Upper lobe of left lung (tissue), 6 donors: ENCODE results near the gene MED29. TPM values are rescaled to one million over a fixed set of nuclear protein-coding genes. Genes with fewer than 3 reads are reported as not detected.

Experiments
- ATAC-seq, 2 donors: fragments of 200-7000 bp; cut with Tn5 transposase; one replicate each; pipeline ENCODE4 v1.9.1; 2022; ENCODE audit warnings: mild to moderate bottlenecking in 2 of 2, moderate library complexity in 2 of 2; ENCODE audit not compliant: low FRiP score in 2 of 2
- DNase-seq, 2 donors: peaks; one replicate each; pipeline ENCODE4 v3.0.0-alpha.2; 2019 to 2020
- H3K27ac ChIP-seq, 4 donors: fragments of 200-600 bp; sonication (generic); one replicate each; pipeline ENCODE4 v1.5.1; 2016 to 2019
- H3K27me3 ChIP-seq, 4 donors: fragments of 200-600 bp; sonication (generic); one replicate each; pipeline ENCODE4 v1.5.1; 2017 to 2019
- H3K36me3 ChIP-seq, 4 donors: fragments of 200-600 bp; sonication (generic); one replicate each; pipeline ENCODE4 v1.5.1; 2016 to 2019
- H3K4me1 ChIP-seq, 4 donors: fragments of 200-600 bp; sonication (generic); one replicate each; pipeline ENCODE4 v1.5.1; 2018 to 2019
- H3K4me3 ChIP-seq, 4 donors: fragments of 200-600 bp; sonication (generic); one replicate each; pipeline ENCODE4 v1.5.1; 2017 to 2019; ENCODE audit warnings: mild to moderate bottlenecking in 2 of 4, moderate library complexity in 1 of 4
- H3K9me3 ChIP-seq, 4 donors: fragments of 200-600 bp; sonication (generic); one replicate each; pipeline ENCODE4 v1.5.1; 2018 to 2019
- EP300 ChIP-seq, 4 donors: sonication (generic); formaldehyde crosslinking; IDR thresholded peaks; one replicate each; pipeline ENCODE4 v1.5.1; 2017; ENCODE audit warnings: antibody characterized with exemption in 4 of 4, control low read depth in 2 of 4
- POLR2A ChIP-seq, 4 donors: fragments of 450-650 bp; IDR thresholded peaks; one replicate each; pipeline ENCODE4 v1.5.1; 2016 to 2017; ENCODE audit warnings: antibody characterized with exemption in 4 of 4, mild to moderate bottlenecking in 2 of 4
- POLR2AphosphoS5 ChIP-seq, 2 donors: sonication (generic); formaldehyde crosslinking; IDR thresholded peaks; one replicate each; pipeline ENCODE4 v1.5.1; 2017; ENCODE audit warnings: antibody characterized with exemption in 2 of 2
- WGBS, 2 donors: methylation state at CpG; one replicate each; pipeline ENCODE4 v1.1.5; 2017 to 2018; 5-methylcytosine and 5-hydroxymethylcytosine counted together
- total RNA-seq, 6 donors: library from RNA; depleted of rRNA in 4 of 6; stranded (reverse); fragments of >200 nt in 4 of 6; gene quantifications; one replicate each; pipeline versions ENCODE4 v1.1.0 to v1.2.1, GENCODE V29; 2016 to 2021
- TF ChIP-seq, protein P1 (sequence below), 6 experiments: fragments of 450-650 bp in 4 of 6; fragments of 200-600 bp in 2 of 6; sonication (generic) in 2 of 6; IDR thresholded peaks; one replicate each; pipeline ENCODE4 v1.5.1; 2016 to 2019; ENCODE audit warnings: antibody characterized with exemption in 6 of 6
- donor health status: DM: no; HTN: no; CAD: no; lungs with moderate emphysema.
- donor health status: DM: no; HTN: yes; CAD: no; lungs with severe emphysema.

Gene MED29
- total RNA-seq, 6 donors from 2014 or later, result 18.9 to 51.1 (median 33.7) TPM

DNA sequence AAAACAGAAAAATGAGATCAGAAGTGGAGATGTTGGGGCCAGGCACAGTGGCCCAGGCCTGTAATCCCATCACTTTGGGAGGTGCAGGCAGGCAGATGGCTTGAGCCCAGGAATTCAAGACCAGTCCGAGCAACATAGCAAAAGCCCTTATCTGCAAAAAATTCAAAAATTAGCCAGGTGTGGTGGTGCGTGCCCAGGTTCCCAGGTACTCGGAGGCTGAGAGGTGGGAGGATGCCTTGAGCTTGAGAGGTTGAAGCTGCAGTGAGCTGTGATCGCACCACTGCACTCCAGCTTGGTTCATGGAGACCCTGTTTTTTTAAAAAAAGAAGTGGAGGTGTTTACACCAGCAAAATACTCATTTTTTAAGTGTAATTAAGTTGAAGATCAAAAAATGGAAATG is 8.9 kb downstream of the MED29 start:
- 78 to 84% methylated on average over 4 of the region's 4 CpGs for WGBS, 2 donors
- Histone ChIP-seq H3K27ac (peak overlapping the region; percentile 94 to 100 (median 96)), H3K4me1 (peaks cover 51 to 74% (median 59%) of the 10 kb centered on the region in 4 donors), H3K9me3 (no peaks in the 10 kb centered on the region), H3K36me3 (peaks cover 0 to 24% (median 5%) of the 10 kb centered on the region in 4 donors), H3K4me3 (no peak overlapping the region), H3K27me3 (no peaks in the 10 kb centered on the region)
- ATAC-seq, result no peak
- TF ChIP-seq, protein P1, sequence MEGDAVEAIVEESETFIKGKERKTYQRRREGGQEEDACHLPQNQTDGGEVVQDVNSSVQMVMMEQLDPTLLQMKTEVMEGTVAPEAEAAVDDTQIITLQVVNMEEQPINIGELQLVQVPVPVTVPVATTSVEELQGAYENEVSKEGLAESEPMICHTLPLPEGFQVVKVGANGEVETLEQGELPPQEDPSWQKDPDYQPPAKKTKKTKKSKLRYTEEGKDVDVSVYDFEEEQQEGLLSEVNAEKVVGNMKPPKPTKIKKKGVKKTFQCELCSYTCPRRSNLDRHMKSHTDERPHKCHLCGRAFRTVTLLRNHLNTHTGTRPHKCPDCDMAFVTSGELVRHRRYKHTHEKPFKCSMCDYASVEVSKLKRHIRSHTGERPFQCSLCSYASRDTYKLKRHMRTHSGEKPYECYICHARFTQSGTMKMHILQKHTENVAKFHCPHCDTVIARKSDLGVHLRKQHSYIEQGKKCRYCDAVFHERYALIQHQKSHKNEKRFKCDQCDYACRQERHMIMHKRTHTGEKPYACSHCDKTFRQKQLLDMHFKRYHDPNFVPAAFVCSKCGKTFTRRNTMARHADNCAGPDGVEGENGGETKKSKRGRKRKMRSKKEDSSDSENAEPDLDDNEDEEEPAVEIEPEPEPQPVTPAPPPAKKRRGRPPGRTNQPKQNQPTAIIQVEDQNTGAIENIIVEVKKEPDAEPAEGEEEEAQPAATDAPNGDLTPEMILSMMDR (IDR thresholded peaks at IDR 0.05), result no peak
- no peak for TF ChIP-seq POLR2AphosphoS5 (IDR thresholded peaks at IDR 0.05)
- no peak for TF ChIP-seq EP300 (IDR thresholded peaks at IDR 0.05)
- no peak for TF ChIP-seq POLR2A (IDR thresholded peaks at IDR 0.05)
- DNase-seq, result no peak

DNA sequence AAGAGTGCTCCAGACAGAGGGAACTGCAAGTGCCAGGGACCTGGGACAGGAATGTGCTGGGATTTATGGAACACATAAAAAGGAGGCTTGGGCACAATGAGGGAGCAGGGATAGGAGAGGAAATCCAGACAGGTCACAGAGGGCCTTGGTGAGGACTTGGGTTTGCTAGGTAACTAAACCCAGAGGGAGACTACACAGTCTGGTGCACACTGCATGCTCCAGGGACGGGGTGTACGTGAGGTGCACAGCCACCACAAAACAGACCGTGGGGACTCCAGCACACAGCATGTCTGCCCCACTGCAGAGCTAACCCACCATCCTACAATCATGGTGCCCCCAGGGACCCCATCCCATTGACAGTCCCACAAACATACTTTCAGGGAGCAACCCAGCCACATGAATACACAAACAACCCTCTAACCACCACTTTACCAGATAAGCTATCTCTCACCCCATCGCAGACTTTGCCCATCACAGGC is 9.9 kb downstream of the MED29 start:
- DNase-seq, result no peak
- no peak for TF ChIP-seq POLR2AphosphoS5 (IDR thresholded peaks at IDR 0.05)
- TF ChIP-seq, protein P1 (IDR thresholded peaks at IDR 0.05), result no peak
- TF ChIP-seq EP300 (IDR thresholded peaks at IDR 0.05), result no peak
- no peak for TF ChIP-seq POLR2A (IDR thresholded peaks at IDR 0.05)
- 71% methylated on average over 4 of the region's 4 CpGs for WGBS, 2 donors
- ATAC-seq, result no peak
- peaks cover 0 to 14% (median 3%) of the 10 kb centered on the region in 4 donors for H3K36me3 ChIP-seq
- H3K4me1 ChIP-seq, result peaks cover 60 to 85% (median 70%) of the 10 kb centered on the region in 4 donors
- no peaks in the 10 kb centered on the region for H3K9me3 ChIP-seq
- no peak overlapping the region for H3K4me3 ChIP-seq
- peak overlapping the region; percentile 99 to 100 (median 100) for H3K27ac ChIP-seq
- H3K27me3 ChIP-seq, result no peaks in the 10 kb centered on the region

DNA sequence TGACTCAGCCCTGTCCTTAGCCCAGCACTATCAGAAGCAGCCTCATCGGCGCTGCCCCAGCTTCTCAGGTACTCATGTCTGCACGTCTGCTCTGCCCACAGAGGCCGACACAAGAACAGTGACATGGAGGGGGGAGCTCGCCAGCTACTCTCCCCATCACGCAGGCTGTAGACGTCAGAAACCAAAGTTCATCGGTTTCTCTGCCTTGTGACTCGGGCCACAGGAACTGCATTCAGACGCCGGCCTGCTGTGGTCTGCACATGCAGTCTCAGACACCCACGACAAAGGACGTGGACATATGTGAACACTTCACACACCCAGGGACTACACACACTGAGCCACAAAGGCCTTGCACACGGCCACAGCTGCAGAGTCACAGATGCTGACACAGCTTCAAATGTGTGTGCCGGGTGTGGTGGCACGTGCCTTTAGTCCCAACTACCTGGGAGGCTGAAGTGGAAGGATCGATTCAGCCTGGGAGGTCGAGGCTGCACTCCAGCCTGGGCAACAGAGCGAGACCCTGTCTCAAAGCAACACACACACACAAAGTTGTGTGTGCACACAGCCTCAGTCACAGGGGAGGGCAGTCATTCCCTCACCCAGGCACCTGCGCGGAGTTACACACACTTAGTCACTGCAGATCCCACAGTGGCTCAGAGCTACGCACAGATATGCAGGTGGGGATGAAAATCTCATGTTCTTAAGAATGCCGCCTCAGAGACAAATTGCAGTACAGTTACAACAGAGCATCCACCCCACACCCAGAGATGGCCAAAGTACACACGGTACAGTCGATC is 10.6 kb downstream of the MED29 start:
- Histone ChIP-seq H3K27me3 (no peaks in the 10 kb centered on the region), H3K4me1 (peaks cover 60 to 86% (median 71%) of the 10 kb centered on the region in 4 donors), H3K36me3 (peaks cover 0 to 9% (median 2%) of the 10 kb centered on the region in 4 donors), H3K27ac (peak overlapping the region; percentile 99 to 100 (median 100)), H3K9me3 (no peaks in the 10 kb centered on the region), H3K4me3 (peak overlapping the region in 2 of 4 donors; percentile 47 to 53)
- WGBS, 2 donors, result 56 to 61% methylated on average over 12 to 24 of the region's 25 CpGs
- TF ChIP-seq POLR2A (IDR thresholded peaks at IDR 0.05) (peak in 2 of 4 donors; percentile 31 to 87), EP300 (IDR thresholded peaks at IDR 0.05) (peak in 3 of 4 donors; percentile 18 to 74 (median 62)), POLR2AphosphoS5 (IDR thresholded peaks at IDR 0.05) (peak; percentile 70 to 82)
- TF ChIP-seq, protein P1 (IDR thresholded peaks at IDR 0.05), result peak in 1 of 6 experiments; percentile 3
- DNase-seq (peak in 1 of 2 donors; percentile 85), ATAC-seq (no peak)

- WGBS, 2 donors, result 1 to 3% methylated on average over 28 to 54 of the region's 59 CpGs
- peaks cover 54 to 81% (median 65%) of the 10 kb centered on the region in 4 donors for H3K4me1 ChIP-seq
- no peaks in the 10 kb centered on the region for H3K27me3 ChIP-seq
- H3K36me3 ChIP-seq, result peaks cover 0 to 9% (median 3%) of the 10 kb centered on the region in 4 donors
- peak overlapping the region; percentile 30 to 53 (median 49) for H3K4me3 ChIP-seq
- H3K27ac ChIP-seq, result peak overlapping the region; percentile 99 to 100 (median 100)
- DNase-seq (peak; percentile 95 to 98), ATAC-seq (peak; percentile 47 to 67)
- H3K9me3 ChIP-seq, result no peaks in the 10 kb centered on the region
- TF ChIP-seq POLR2A (IDR thresholded peaks at IDR 0.05), result peak in 3 of 4 donors; percentile 24 to 74 (median 49)
- TF ChIP-seq, protein P1 (IDR thresholded peaks at IDR 0.05), result peak in 2 of 6 experiments; percentile 12
- peak; percentile 29 to 97 (median 92) for TF ChIP-seq EP300 (IDR thresholded peaks at IDR 0.05)
- peak; percentile 94 to 99 for TF ChIP-seq POLR2AphosphoS5 (IDR thresholded peaks at IDR 0.05)
Measured at GRCh38 chr19:39402346-39403300, 11.4 kb downstream of the MED29 start.
